Lung (tissue), 12 donors: ENCODE measurements around the gene TMOD4. TPM values are rescaled to one million over a fixed set of nuclear protein-coding genes. Genes with fewer than 3 reads are reported as not detected.

Experiments used
- ATAC-seq: fragments of 200-7000 bp; cut with Tn5 transposase; one replicate; pipeline ENCODE4 v1.9.1; 2020; ENCODE audit warnings: moderate number of reproducible peaks; ENCODE audit not compliant: insufficient read depth, low FRiP score
- DNase-seq, 3 donors: peaks; one replicate each; pipeline ENCODE4 v3.0.0-alpha.2; 2013 to 2017
- H3K27ac ChIP-seq, 2 donors: one replicate each; pipeline ENCODE4 v1.5.1; 2013; ENCODE audit warnings: mild to moderate bottlenecking in 2 of 2, moderate library complexity in 2 of 2, control low read depth in 1 of 2, inconsistent platforms in 1 of 2, low read depth in 1 of 2, low read length in 1 of 2
- H3K27me3 ChIP-seq, 3 donors: one replicate each; pipeline ENCODE4 v1.5.1; 2013; ENCODE audit warnings: low read length in 2 of 3; ENCODE audit not compliant: control insufficient read depth in 3 of 3, insufficient read depth in 3 of 3
- H3K36me3 ChIP-seq, 4 donors: one replicate each; pipeline ENCODE4 v1.5.1; 2013; ENCODE audit warnings: low read length in 4 of 4, mild to moderate bottlenecking in 1 of 4, moderate library complexity in 1 of 4; ENCODE audit not compliant: control insufficient read depth in 4 of 4, insufficient read depth in 4 of 4
- H3K4me1 ChIP-seq, 5 donors: one replicate each; pipeline ENCODE4 v1.5.1; 2013; ENCODE audit warnings: low read length in 5 of 5, mild to moderate bottlenecking in 2 of 5, moderate library complexity in 1 of 5; ENCODE audit not compliant: control insufficient read depth in 5 of 5, insufficient read depth in 5 of 5
- H3K4me3 ChIP-seq: one replicate; pipeline ENCODE4 v1.5.1; 2013; ENCODE audit warnings: mild to moderate bottlenecking, control low read depth, moderate library complexity
- H3K9ac ChIP-seq, 2 donors: one replicate each; pipeline ENCODE4 v1.5.1; 2013; ENCODE audit warnings: low read length in 2 of 2, control low read depth in 1 of 2; ENCODE audit not compliant: insufficient read depth in 1 of 2
- H3K9me3 ChIP-seq, 4 donors: one replicate each; pipeline ENCODE4 v1.5.1; 2013; ENCODE audit warnings: low read length in 3 of 4, mild to moderate bottlenecking in 1 of 4, moderate library complexity in 1 of 4; ENCODE audit not compliant: control insufficient read depth in 4 of 4, insufficient read depth in 3 of 4
- CTCF ChIP-seq: IDR thresholded peaks from 2 replicates; pipeline ENCODE4 v1.5.1; 2012; ENCODE audit warnings: mild to moderate bottlenecking; ENCODE audit errors: control extremely low read depth, extremely low read depth
- WGBS, 2 donors: extraction: QIAGEN DNeasy Blood & Tissue Kit; methylation state at CpG; one replicate each; pipeline ENCODE4 v1.1.7; 2013; 5-methylcytosine and 5-hydroxymethylcytosine counted together
- polyA plus RNA-seq, 2 donors: library from polyadenylated mRNA; stranded (reverse); fragments of 200-250 nt; gene quantifications; one replicate each; pipeline ENCODE4 v1.2.1, GENCODE V29; 2013
- total RNA-seq, 2 donors: library from RNA; depleted of rRNA in 1 of 2; stranded (reverse); fragments of >200 nt in 1 of 2; gene quantifications; one replicate each; pipeline ENCODE4 v1.2.1, GENCODE V29; 2014 to 2021
- donor health status: control.
- donor health status: control.
- donor health status: Bipolar disorder and iron deficiency.
- donor health status: healthy.
- donor health status: DM: yes; HTN: yes; CAD: no.

Gene TMOD4
- total and polyA plus RNA-seq, 4 donors = 0.18 to 0.83 (median 0.31) TPM; not detected in 1

GRCh38 chr1:151164732-151165280 is 11.0 kb downstream of the TMOD4 start:
- Histone ChIP-seq H3K27me3 (no peaks in the 10 kb centered on the region), H3K36me3 (peaks cover 10 to 23% (median 21%) of the 10 kb centered on the region in 4 donors), H3K4me3 (peak overlapping the region; percentile 68), H3K27ac (peak overlapping the region; percentile 87 to 91), H3K9me3 (no peaks in the 10 kb centered on the region), H3K9ac (peak overlapping the region in 1 of 2 donors; percentile 63), H3K4me1 (peaks cover 6 to 20% (median 8%) of the 10 kb centered on the region in 5 donors)
- no peak for TF ChIP-seq CTCF
- ATAC-seq (peak; percentile 12), DNase-seq (peak in 1 of 3 donors; percentile 50)
- 31 to 54% methylated on average over 11 of the region's 11 CpGs for WGBS, 2 donors

- TF ChIP-seq CTCF = no peak
- Histone ChIP-seq H3K36me3 (peaks cover 10 to 34% (median 24%) of the 10 kb centered on the region in 4 donors), H3K27me3 (no peaks in the 10 kb centered on the region), H3K4me1 (peaks cover 0 to 5% (median 2%) of the 10 kb centered on the region in 5 donors), H3K9me3 (no peaks in the 10 kb centered on the region), H3K27ac (no peak overlapping the region), H3K4me3 (no peak overlapping the region), H3K9ac (no peak overlapping the region)
- DNase-seq = no peak
- no peak for ATAC-seq
Observed at GRCh38 chr1:151159373-151159772, 16.4 kb downstream of the TMOD4 start.

DNA sequence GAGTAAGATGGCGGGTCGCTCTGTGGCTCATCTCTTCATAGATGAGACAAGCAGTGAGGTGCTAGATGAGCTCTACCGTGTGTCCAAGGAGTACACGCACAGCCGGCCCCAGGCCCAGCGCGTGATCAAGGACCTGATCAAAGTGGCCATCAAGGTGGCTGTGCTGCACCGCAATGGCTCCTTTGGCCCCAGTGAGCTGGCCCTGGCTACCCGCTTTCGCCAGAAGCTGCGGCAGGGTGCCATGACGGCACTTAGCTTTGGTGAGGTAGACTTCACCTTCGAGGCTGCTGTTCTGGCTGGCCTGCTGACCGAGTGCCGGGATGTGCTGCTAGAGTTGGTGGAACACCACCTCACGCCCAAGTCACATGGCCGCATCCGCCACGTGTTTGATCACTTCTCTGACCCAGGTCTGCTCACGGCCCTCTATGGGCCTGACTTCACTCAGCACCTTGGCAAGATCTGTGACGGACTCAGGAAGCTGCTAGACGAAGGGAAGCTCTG is 17.0 kb downstream of the TMOD4 start:
- H3K4me3 ChIP-seq = no peak overlapping the region
- peaks cover 0 to 2% (median 0%) of the 10 kb centered on the region in 5 donors for H3K4me1 ChIP-seq
- no peak overlapping the region for H3K9ac ChIP-seq
- WGBS, 2 donors = 85 to 86% methylated on average over 22 of the region's 22 CpGs
- no peak for TF ChIP-seq CTCF
- peak overlapping the region in 1 of 2 donors; percentile 17 for H3K27ac ChIP-seq
- H3K27me3 ChIP-seq = no peaks in the 10 kb centered on the region
- peaks cover 10 to 32% (median 24%) of the 10 kb centered on the region in 4 donors for H3K36me3 ChIP-seq
- no peaks in the 10 kb centered on the region for H3K9me3 ChIP-seq
- ATAC-seq (no peak), DNase-seq (no peak)

- H3K9ac ChIP-seq = no peak overlapping the region
- no peaks in the 10 kb centered on the region for H3K9me3 ChIP-seq
- H3K4me1 ChIP-seq = peaks cover 0 to 2% (median 0%) of the 10 kb centered on the region in 5 donors
- DNase-seq (no peak), ATAC-seq (no peak)
- no peak overlapping the region for H3K4me3 ChIP-seq
- peaks cover 10 to 32% (median 24%) of the 10 kb centered on the region in 4 donors for H3K36me3 ChIP-seq
- no peak for TF ChIP-seq CTCF
- peak overlapping the region in 1 of 2 donors; percentile 17 for H3K27ac ChIP-seq
- H3K27me3 ChIP-seq = no peaks in the 10 kb centered on the region
- 18 to 67% methylated on average over 5 of the region's 5 CpGs for WGBS, 2 donors
Observed at GRCh38 chr1:151158326-151158725, 17.5 kb downstream of the TMOD4 start.
